Osteoblast (primary cell): Measurements from ENCODE around the gene TTC19. TPM values are rescaled to one million over a fixed set of nuclear protein-coding genes. Genes with fewer than 3 reads are reported as not detected.

Experiments
- DNase-seq: peaks from one replicate; pipeline ENCODE4 v3.0.0; 2011; ENCODE audit warnings: low spot score, mixed read lengths; ENCODE audit not compliant: insufficient read length; ENCODE audit errors: missing footprints
- H2AFZ ChIP-seq: 2 replicates; pipeline ENCODE4 v1.6.0; 2011; ENCODE audit warnings: mild to moderate bottlenecking, low read length
- H3K27ac ChIP-seq: 2 replicates; pipeline ENCODE4 v1.5.1; 2011; ENCODE audit warnings: mild to moderate bottlenecking, low read depth, low read length, moderate library complexity
- H3K27me3 ChIP-seq: 2 replicates; pipeline ENCODE4 v1.6.0; 2012; ENCODE audit warnings: mild to moderate bottlenecking, control low read depth, inconsistent platforms, low read length, moderate library complexity; ENCODE audit not compliant: insufficient read depth
- H3K36me3 ChIP-seq: 2 replicates; pipeline ENCODE4 v1.5.1; 2011; ENCODE audit warnings: mild to moderate bottlenecking, low read length, control low read depth, moderate library complexity; ENCODE audit not compliant: insufficient read depth
- H3K4me1 ChIP-seq: 2 replicates; pipeline ENCODE4 v1.5.1; 2011; ENCODE audit warnings: mild to moderate bottlenecking, low read length, control low read depth, moderate library complexity; ENCODE audit not compliant: insufficient read depth
- H3K4me2 ChIP-seq: 2 replicates; pipeline ENCODE4 v1.6.0; 2011; ENCODE audit warnings: mild to moderate bottlenecking, low read length; ENCODE audit not compliant: insufficient read depth
- H3K4me3 ChIP-seq: fragments of 200-600 bp; sonication (generic); 3 replicates; pipeline ENCODE4 v1.5.1; 2012; ENCODE audit warnings: mild to moderate bottlenecking, low read length, inconsistent platforms; ENCODE audit not compliant: insufficient read depth
- H3K79me2 ChIP-seq: 2 replicates; pipeline ENCODE4 v1.6.0; 2012; ENCODE audit warnings: mild to moderate bottlenecking, low read length, control low read depth, inconsistent platforms; ENCODE audit not compliant: insufficient read depth
- H3K9me3 ChIP-seq: 2 replicates; pipeline ENCODE4 v1.5.1; 2011; ENCODE audit warnings: low read depth, low read length, control low read depth
- H4K20me1 ChIP-seq: 2 replicates; pipeline ENCODE4 v1.6.0; 2012; ENCODE audit warnings: mild to moderate bottlenecking, low read length, control low read depth; ENCODE audit not compliant: insufficient read depth
- CTCF ChIP-seq: IDR thresholded peaks from 2 replicates; pipeline ENCODE4 v1.5.1; 2011; ENCODE audit warnings: mild to moderate bottlenecking, low read depth, low read length, moderate library complexity; ENCODE audit errors: extremely low read depth
- total RNA-seq: library from RNA; depleted of rRNA; stranded (reverse); fragments of >200 nt; gene quantifications from 2 replicates; pipeline ENCODE4 v1.2.3, GENCODE V29; 2012

Gene TTC19
- total RNA-seq, 1 donor: 31.8 TPM

GRCh38 chr17:15999974-16000827, 577 bp downstream of the TTC19 start:
- peak overlapping the region; percentile 71 for H2AFZ ChIP-seq
- peaks cover 38% of the 10 kb centered on the region for H3K36me3 ChIP-seq

GRCh38 chr17:16001226-16001897, 1.7 kb downstream of the TTC19 start:
- H3K36me3 ChIP-seq: peaks cover 49% of the 10 kb centered on the region
- peaks cover 40% of the 10 kb centered on the region for H3K79me2 ChIP-seq

More at GRCh38 chr17:15999974-16000827, 577 bp downstream of the TTC19 start:
- Histone ChIP-seq H3K4me2 (peak overlapping the region; percentile 97), H4K20me1 (peaks cover 11% of the 10 kb centered on the region), H3K27me3 (no peaks in the 10 kb centered on the region), H3K79me2 (peaks cover 40% of the 10 kb centered on the region), H3K9me3 (no peaks in the 10 kb centered on the region), H3K27ac (peak overlapping the region; percentile 96), H3K4me1 (peaks cover 19% of the 10 kb centered on the region), H3K4me3 (peak overlapping the region; percentile 84)
- peak; percentile 18 for DNase-seq
- no peak for TF ChIP-seq CTCF

GRCh38 chr17:16002708-16003260, 3.2 kb downstream of the TTC19 start:
- no peak overlapping the region for H3K27ac ChIP-seq

More at GRCh38 chr17:16001226-16001897, 1.7 kb downstream of the TTC19 start:
- Histone ChIP-seq H3K4me2 (peak overlapping the region; percentile 97), H4K20me1 (peaks cover 11% of the 10 kb centered on the region), H3K27ac (peak overlapping the region; percentile 96), H2AFZ (no peak overlapping the region), H3K9me3 (no peaks in the 10 kb centered on the region), H3K4me3 (peak overlapping the region; percentile 84), H3K27me3 (no peaks in the 10 kb centered on the region), H3K4me1 (peaks cover 19% of the 10 kb centered on the region)
- no peak for TF ChIP-seq CTCF
- peak; percentile 44 for DNase-seq

More at GRCh38 chr17:16002708-16003260, 3.2 kb downstream of the TTC19 start:
- no peaks in the 10 kb centered on the region for H3K27me3 ChIP-seq
- peaks cover 37% of the 10 kb centered on the region for H3K79me2 ChIP-seq
- H3K4me2 ChIP-seq: no peak overlapping the region
- peaks cover 19% of the 10 kb centered on the region for H3K4me1 ChIP-seq
- peaks cover 63% of the 10 kb centered on the region for H3K36me3 ChIP-seq
- peaks cover 11% of the 10 kb centered on the region for H4K20me1 ChIP-seq
- no peak for TF ChIP-seq CTCF
- DNase-seq: no peak
- H3K4me3 ChIP-seq: no peak overlapping the region
- no peaks in the 10 kb centered on the region for H3K9me3 ChIP-seq
- H2AFZ ChIP-seq: no peak overlapping the region
